HEK293 (cell line): ENCODE data around the gene NOTCH3.

ENCODE experiments used
- CTCF ChIA-PET: fragments of 350-600 bp; formaldehyde crosslinking; extraction: SDS; loops from one replicate; lab custom pipeline; 2021; ENCODE audit warnings: antibody characterized with exemption; lab: Yijun Ruan, JAX
- POLR2A ChIA-PET: fragments of 300-600 bp; formaldehyde crosslinking; extraction: SDS; loops from one replicate; lab custom pipeline; 2020; ENCODE audit warnings: antibody characterized with exemption, inconsistent platforms; lab: Yijun Ruan, JAX
- H3K27ac ChIP-seq: fragments of 200-500 bp; sonication (Bioruptor generic); 2 replicates; pipeline ENCODE4 v1.5.1; 2014; ENCODE audit warnings: low read depth, low read length, control low read depth, inconsistent platforms; ENCODE audit errors: extremely low read depth
- H3K36me3 ChIP-seq, 2 experiments: fragments of 200-500 bp in 1 of 2; sonication (Bioruptor generic) in 1 of 2; 1 replicate in 1 of 2; 2 replicates in 1 of 2; pipeline ENCODE4 v1.5.1; 2014 to 2017; ENCODE audit warnings: inconsistent platforms in 2 of 2, low read length in 2 of 2; ENCODE audit not compliant: control insufficient read depth in 2 of 2, insufficient read depth in 1 of 2
- H3K4me1 ChIP-seq: fragments of 200-500 bp; sonication (Bioruptor generic); 2 replicates; pipeline ENCODE4 v1.5.1; 2014; ENCODE audit warnings: mild to moderate bottlenecking, low read length, inconsistent platforms; ENCODE audit not compliant: control insufficient read depth, insufficient read depth
- H3K4me3 ChIP-seq: 2 replicates; pipeline ENCODE4 v1.5.1; 2011; ENCODE audit warnings: low read depth, mild to moderate bottlenecking, control low read depth, low read length, moderate library complexity
- H3K9me3 ChIP-seq: fragments of 200-500 bp; sonication (Bioruptor generic); 2 replicates; pipeline ENCODE4 v1.5.1; 2014; ENCODE audit warnings: low read depth, low read length, inconsistent platforms; ENCODE audit not compliant: control insufficient read depth, insufficient read depth
- ATF2 ChIP-seq: fragments of 450-650 bp; formaldehyde crosslinking; IDR thresholded peaks from 2 replicates; pipeline ENCODE4 v1.5.1; 2016; ENCODE audit warnings: missing biosample characterization, missing genetic modification characterization, low read depth
- FEZF1 ChIP-seq: fragments of 450-650 bp; formaldehyde crosslinking; IDR thresholded peaks from 2 replicates; pipeline ENCODE4 v1.5.1; 2016; ENCODE audit warnings: missing biosample characterization, missing genetic modification characterization
- HOXA7 ChIP-seq: sonication (generic); formaldehyde crosslinking; IDR thresholded peaks from 2 replicates; pipeline ENCODE4 v1.8.1; 2022; ENCODE audit warnings: missing genetic modification reagents, borderline replicate concordance
- OSR2 ChIP-seq: fragments of 450-650 bp; formaldehyde crosslinking; IDR thresholded peaks from 2 replicates; pipeline ENCODE4 v1.5.1; 2016; ENCODE audit warnings: missing biosample characterization, missing genetic modification characterization
- SP2 ChIP-seq: fragments of 450-650 bp; formaldehyde crosslinking; IDR thresholded peaks from 2 replicates; pipeline ENCODE4 v1.5.1; 2016; ENCODE audit warnings: missing biosample characterization, missing genetic modification characterization
- SP7 ChIP-seq: fragments of 450-650 bp; formaldehyde crosslinking; IDR thresholded peaks from 2 replicates; pipeline ENCODE4 v1.5.1; 2016; ENCODE audit warnings: missing biosample characterization, missing genetic modification characterization
- TRIM28 ChIP-seq: IDR thresholded peaks from 2 replicates; pipeline ENCODE4 v1.6.1; 2011; ENCODE audit warnings: low read length, control low read depth, borderline replicate concordance
- YY1 ChIP-seq: fragments of 450-650 bp; formaldehyde crosslinking; IDR thresholded peaks from 2 replicates; pipeline ENCODE4 v1.5.1; 2018; ENCODE audit warnings: missing biosample characterization, missing genetic modification characterization
- ZFP69B ChIP-seq: fragments of 450-650 bp; formaldehyde crosslinking; IDR thresholded peaks from 2 replicates; pipeline ENCODE4 v1.5.1; 2016; ENCODE audit warnings: missing biosample characterization, missing genetic modification characterization
- ZNF121 ChIP-seq: fragments of 450-650 bp; formaldehyde crosslinking; IDR thresholded peaks from 2 replicates; pipeline ENCODE4 v1.5.1; 2016; ENCODE audit warnings: missing biosample characterization, missing genetic modification characterization
- ZNF146 ChIP-seq: fragments of 450-650 bp; formaldehyde crosslinking; IDR thresholded peaks from 2 replicates; pipeline ENCODE4 v1.5.1; 2016; ENCODE audit warnings: missing biosample characterization, missing genetic modification characterization
- ZNF175 ChIP-seq: fragments of 450-650 bp; formaldehyde crosslinking; IDR thresholded peaks from 2 replicates; pipeline ENCODE4 v1.5.1; 2016; ENCODE audit warnings: missing biosample characterization, missing genetic modification characterization
- ZNF223 ChIP-seq: fragments of 450-650 bp; formaldehyde crosslinking; IDR thresholded peaks from 2 replicates; pipeline ENCODE4 v1.5.1; 2016; ENCODE audit warnings: missing biosample characterization, missing genetic modification characterization
- ZNF324 ChIP-seq: fragments of 450-650 bp; formaldehyde crosslinking; IDR thresholded peaks from 2 replicates; pipeline ENCODE4 v1.5.1; 2016; ENCODE audit warnings: missing biosample characterization, missing genetic modification characterization
- ZNF335 ChIP-seq: fragments of 450-650 bp; formaldehyde crosslinking; conservative IDR thresholded peaks from 2 replicates; pipeline ENCODE4 v1.5.1; 2016; ENCODE audit warnings: missing biosample characterization, missing genetic modification characterization
- ZNF350 ChIP-seq: fragments of 450-650 bp; formaldehyde crosslinking; IDR thresholded peaks from 2 replicates; pipeline ENCODE4 v1.5.0; 2017; ENCODE audit warnings: missing biosample characterization, mild to moderate bottlenecking, missing genetic modification characterization
- ZNF416 ChIP-seq: fragments of 450-650 bp; formaldehyde crosslinking; IDR thresholded peaks from 2 replicates; pipeline ENCODE4 v1.5.1; 2016; ENCODE audit warnings: missing biosample characterization, missing genetic modification characterization
- ZNF426 ChIP-seq: fragments of 450-650 bp; formaldehyde crosslinking; IDR thresholded peaks from 2 replicates; pipeline ENCODE4 v1.5.1; 2017; ENCODE audit warnings: missing biosample characterization, missing genetic modification characterization, mild to moderate bottlenecking, inconsistent platforms, moderate library complexity
- ZNF48 ChIP-seq: fragments of 450-650 bp; formaldehyde crosslinking; IDR thresholded peaks from 2 replicates; pipeline ENCODE4 v1.5.1; 2016; ENCODE audit warnings: missing biosample characterization, missing genetic modification characterization
- ZNF585B ChIP-seq: fragments of 450-650 bp; formaldehyde crosslinking; IDR thresholded peaks from 2 replicates; pipeline ENCODE4 v1.5.1; 2016; ENCODE audit warnings: missing biosample characterization, missing genetic modification characterization
- ZNF600 ChIP-seq: fragments of 450-650 bp; formaldehyde crosslinking; IDR thresholded peaks from 2 replicates; pipeline ENCODE4 v1.5.1; 2016; ENCODE audit warnings: missing biosample characterization, missing genetic modification characterization
- ZNF785 ChIP-seq: fragments of 450-650 bp; formaldehyde crosslinking; IDR thresholded peaks from 2 replicates; pipeline ENCODE4 v1.5.1; 2016; ENCODE audit warnings: missing biosample characterization, missing genetic modification characterization
- ZSCAN23 ChIP-seq: fragments of 450-650 bp; formaldehyde crosslinking; IDR thresholded peaks from 2 replicates; pipeline ENCODE4 v1.5.1; 2016; ENCODE audit warnings: missing biosample characterization, missing genetic modification characterization
- ZSCAN30 ChIP-seq: fragments of 450-650 bp; IDR thresholded peaks from 2 replicates; pipeline ENCODE4 v1.5.1; 2018; ENCODE audit warnings: missing biosample characterization, mild to moderate bottlenecking, missing genetic modification characterization, moderate library complexity
- TF ChIP-seq, protein P1 (sequence below): fragments of 450-650 bp; formaldehyde crosslinking; IDR thresholded peaks from 2 replicates; pipeline ENCODE4 v1.5.1; 2016; ENCODE audit warnings: missing biosample characterization, missing genetic modification characterization
- TF ChIP-seq, protein P2 (sequence below): fragments of 450-650 bp; formaldehyde crosslinking; IDR thresholded peaks from 2 replicates; pipeline ENCODE4 v1.5.1; 2016; ENCODE audit warnings: missing biosample characterization, missing genetic modification characterization
- TF ChIP-seq, protein P3 (sequence below): fragments of 450-650 bp; formaldehyde crosslinking; IDR thresholded peaks from 2 replicates; pipeline ENCODE4 v1.5.1; 2017; ENCODE audit warnings: missing biosample characterization, missing genetic modification characterization
- TF ChIP-seq, protein P4 (sequence below): fragments of 450-650 bp; formaldehyde crosslinking; IDR thresholded peaks from 2 replicates; pipeline ENCODE4 v1.5.1; 2016; ENCODE audit warnings: missing biosample characterization, missing genetic modification characterization

The NOTCH3 gene

DNA sequence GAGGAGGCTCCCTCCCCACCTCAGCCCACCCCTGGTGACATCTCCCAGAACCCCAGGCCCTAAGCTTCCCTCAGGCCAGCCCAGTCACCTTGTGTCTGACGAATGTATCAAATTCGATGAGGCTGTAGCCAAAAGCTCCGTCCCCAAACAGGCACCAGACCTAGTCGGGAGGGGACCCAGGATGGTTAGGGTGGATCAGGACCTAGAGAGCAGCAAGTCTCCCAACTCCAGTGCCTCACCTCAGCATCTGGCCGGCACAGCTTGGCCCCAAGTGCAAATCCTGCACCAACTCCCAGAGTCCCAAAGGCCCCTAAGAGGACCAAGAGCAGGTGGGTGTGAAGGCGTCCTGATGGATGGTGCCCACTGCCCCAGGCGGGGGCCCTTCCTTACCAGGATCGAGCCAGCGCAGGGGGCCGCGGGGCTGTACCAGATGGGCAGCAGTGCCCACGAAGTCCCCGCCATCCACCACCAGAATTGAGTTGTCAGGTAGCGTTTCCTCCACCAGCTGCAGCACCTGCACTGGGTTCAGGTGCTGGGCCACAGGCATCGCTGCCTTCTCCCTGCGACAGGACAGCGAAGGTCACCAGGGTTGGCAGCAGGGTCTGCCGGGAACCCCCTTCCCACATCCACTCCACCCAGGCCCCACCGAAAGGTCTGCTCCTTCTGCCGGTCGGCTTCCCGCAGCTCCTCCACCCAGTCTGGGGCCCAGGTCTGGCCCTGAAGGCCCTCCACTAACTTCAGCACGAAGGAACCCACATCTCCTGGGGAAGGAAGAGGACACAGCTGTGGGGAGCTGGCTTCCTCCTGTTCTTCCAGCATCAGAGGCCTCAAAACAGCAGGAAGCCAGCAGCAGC lies 84.8 kb downstream of the NOTCH3 start:
- H3K27ac ChIP-seq, result no peak overlapping the region
- TF ChIP-seq ZNF426 (no peak), ZNF48 (tag by site-specific recombination) (no peak), SP7 (no peak), ZNF785 (tag by site-specific recombination) (no peak), ZNF335 (tag by site-specific recombination) (no peak), ZNF416 (tag by site-specific recombination) (no peak), SP2 (no peak), OSR2 (tag by site-specific recombination) (no peak), ZNF324 (tag by site-specific recombination) (no peak), ZNF146 (tag by site-specific recombination) (no peak), ZNF350 (tag by site-specific recombination) (no peak), ZSCAN23 (no peak), ZFP69B (tag by site-specific recombination) (no peak), TRIM28 (no peak), HOXA7 (CRISPR knock-in tag) (no peak), ZNF585B (tag by site-specific recombination) (no peak), FEZF1 (tag by site-specific recombination) (no peak)
- TF ChIP-seq, protein P1, sequence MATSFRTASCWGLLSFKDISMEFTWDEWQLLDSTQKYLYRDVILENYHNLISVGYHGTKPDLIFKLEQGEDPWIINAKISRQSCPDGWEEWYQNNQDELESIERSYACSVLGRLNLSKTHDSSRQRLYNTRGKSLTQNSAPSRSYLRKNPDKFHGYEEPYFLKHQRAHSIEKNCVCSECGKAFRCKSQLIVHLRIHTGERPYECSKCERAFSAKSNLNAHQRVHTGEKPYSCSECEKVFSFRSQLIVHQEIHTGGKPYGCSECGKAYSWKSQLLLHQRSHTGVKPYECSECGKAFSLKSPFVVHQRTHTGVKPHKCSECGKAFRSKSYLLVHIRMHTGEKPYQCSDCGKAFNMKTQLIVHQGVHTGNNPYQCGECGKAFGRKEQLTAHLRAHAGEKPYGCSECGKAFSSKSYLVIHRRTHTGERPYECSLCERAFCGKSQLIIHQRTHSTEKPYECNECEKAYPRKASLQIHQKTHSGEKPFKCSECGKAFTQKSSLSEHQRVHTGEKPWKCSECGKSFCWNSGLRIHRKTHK (tag by site-specific recombination), result no peak
- TF ChIP-seq, protein P2, sequence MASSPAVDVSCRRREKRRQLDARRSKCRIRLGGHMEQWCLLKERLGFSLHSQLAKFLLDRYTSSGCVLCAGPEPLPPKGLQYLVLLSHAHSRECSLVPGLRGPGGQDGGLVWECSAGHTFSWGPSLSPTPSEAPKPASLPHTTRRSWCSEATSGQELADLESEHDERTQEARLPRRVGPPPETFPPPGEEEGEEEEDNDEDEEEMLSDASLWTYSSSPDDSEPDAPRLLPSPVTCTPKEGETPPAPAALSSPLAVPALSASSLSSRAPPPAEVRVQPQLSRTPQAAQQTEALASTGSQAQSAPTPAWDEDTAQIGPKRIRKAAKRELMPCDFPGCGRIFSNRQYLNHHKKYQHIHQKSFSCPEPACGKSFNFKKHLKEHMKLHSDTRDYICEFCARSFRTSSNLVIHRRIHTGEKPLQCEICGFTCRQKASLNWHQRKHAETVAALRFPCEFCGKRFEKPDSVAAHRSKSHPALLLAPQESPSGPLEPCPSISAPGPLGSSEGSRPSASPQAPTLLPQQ, result no peak
- TF ChIP-seq, protein P3, sequence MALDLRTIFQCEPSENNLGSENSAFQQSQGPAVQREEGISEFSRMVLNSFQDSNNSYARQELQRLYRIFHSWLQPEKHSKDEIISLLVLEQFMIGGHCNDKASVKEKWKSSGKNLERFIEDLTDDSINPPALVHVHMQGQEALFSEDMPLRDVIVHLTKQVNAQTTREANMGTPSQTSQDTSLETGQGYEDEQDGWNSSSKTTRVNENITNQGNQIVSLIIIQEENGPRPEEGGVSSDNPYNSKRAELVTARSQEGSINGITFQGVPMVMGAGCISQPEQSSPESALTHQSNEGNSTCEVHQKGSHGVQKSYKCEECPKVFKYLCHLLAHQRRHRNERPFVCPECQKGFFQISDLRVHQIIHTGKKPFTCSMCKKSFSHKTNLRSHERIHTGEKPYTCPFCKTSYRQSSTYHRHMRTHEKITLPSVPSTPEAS, result no peak
- no peaks in the 10 kb centered on the region for H3K9me3 ChIP-seq
- no peak overlapping the region for H3K4me3 ChIP-seq
- peaks cover 0 to 95% of the 10 kb centered on the region in 2 experiments; a peak in 2 of 3 replicates for H3K36me3 ChIP-seq
- H3K4me1 ChIP-seq, result no peaks in the 10 kb centered on the region
- POLR2A ChIA-PET, result no interaction called here
- CTCF ChIA-PET, result no interaction called here

DNA sequence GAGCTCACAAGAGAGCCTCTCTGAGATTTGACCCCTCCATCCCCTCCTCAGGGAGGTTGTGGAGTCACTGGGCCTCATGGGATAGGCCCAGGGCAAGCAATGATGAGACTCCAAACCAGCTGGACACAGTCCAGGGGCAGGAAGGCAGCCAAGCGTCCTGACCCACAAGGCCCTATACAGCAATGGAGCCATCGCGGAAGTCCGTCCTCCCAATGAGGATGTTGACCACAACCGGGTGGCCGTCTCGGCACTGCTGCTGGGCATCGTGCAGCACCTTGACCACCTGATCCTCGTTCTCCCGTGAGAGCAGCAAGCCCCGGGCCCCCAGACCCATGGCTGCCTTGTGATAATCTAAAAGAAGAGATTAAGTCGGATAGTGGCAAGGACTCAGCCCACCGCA lies 85.7 kb downstream of the NOTCH3 start:
- H3K9me3 ChIP-seq, result no peaks in the 10 kb centered on the region
- ChIA-PET POLR2A (no interaction called here), CTCF (interaction anchor here (0.8 kb wide), 1 partner anchor 35 kb away, joined by 3 read pairs; no protein-coding TSS in a partner anchor)
- no peak overlapping the region for H3K4me3 ChIP-seq
- H3K36me3 ChIP-seq, result peaks cover 0 to 95% of the 10 kb centered on the region in 2 experiments; a peak in 2 of 3 replicates
- H3K27ac ChIP-seq, result no peak overlapping the region
- H3K4me1 ChIP-seq, result no peaks in the 10 kb centered on the region
- TF ChIP-seq ZNF600 (tag by site-specific recombination) (no peak), ATF2 (tag by site-specific recombination) (no peak), ZNF121 (no peak), ZSCAN30 (tag by site-specific recombination) (no peak), ZNF175 (tag by site-specific recombination) (no peak), ZNF223 (no peak), YY1 (tag by site-specific recombination) (no peak)
- TF ChIP-seq, protein P4, sequence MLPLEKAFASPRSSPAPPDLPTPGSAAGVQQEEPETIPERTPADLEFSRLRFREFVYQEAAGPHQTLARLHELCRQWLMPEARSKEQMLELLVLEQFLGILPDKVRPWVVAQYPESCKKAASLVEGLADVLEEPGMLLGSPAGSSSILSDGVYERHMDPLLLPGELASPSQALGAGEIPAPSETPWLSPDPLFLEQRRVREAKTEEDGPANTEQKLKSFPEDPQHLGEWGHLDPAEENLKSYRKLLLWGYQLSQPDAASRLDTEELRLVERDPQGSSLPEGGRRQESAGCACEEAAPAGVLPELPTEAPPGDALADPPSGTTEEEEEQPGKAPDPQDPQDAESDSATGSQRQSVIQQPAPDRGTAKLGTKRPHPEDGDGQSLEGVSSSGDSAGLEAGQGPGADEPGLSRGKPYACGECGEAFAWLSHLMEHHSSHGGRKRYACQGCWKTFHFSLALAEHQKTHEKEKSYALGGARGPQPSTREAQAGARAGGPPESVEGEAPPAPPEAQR (tag by site-specific recombination), result no peak
